Suppressor macrophage treated with lipopolysaccharide for 1 hour (primary cell): Measurements from ENCODE around the gene CTPS1.

ENCODE experiments used
- DNase-seq, 3 donors: peaks; one replicate each; pipeline ENCODE4 v3.0.0-alpha.2; 2020 to 2022

Gene CTPS1

DNA sequence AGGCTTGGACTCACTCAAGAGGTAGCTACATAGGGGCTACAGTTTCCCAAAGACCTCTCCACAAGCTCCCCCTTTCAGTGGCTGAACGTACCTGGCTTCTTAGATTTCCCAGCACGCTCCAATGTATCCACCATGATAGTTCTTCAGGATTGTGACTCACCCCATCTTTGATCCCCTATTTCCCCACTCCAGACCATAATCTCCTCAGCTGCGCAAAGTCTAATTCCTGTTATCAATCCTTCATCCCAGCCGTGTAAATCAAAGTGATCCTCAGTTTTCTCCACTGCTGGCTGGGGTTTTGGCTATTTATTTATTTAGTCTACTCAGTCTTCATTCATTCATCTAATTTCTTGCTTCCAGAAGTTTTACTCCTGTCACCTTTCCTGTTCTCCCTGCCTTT is 13.1 kb upstream of the CTPS1 start:
- DNase-seq = no peak

DNA sequence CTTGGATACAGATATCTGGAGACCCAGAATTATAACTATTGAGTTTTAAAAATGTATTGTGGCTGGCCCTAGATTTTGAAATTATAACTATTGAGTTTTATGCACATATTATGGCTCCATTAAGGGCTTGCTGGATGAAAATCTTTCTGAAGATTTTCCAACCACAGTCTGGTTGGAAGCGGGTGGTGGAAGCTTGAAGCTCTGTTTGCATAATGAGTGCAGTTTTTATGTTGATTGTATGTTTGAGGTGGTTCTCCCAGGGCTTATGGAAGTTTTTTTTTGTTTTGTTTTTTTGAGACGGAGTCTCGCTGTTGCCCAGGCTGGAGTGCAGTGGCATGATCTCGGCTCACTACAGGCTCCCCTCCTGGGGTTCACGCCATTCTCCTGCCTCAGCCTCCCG is 10.1 kb upstream of the CTPS1 start:
- DNase-seq = no peak

DNA sequence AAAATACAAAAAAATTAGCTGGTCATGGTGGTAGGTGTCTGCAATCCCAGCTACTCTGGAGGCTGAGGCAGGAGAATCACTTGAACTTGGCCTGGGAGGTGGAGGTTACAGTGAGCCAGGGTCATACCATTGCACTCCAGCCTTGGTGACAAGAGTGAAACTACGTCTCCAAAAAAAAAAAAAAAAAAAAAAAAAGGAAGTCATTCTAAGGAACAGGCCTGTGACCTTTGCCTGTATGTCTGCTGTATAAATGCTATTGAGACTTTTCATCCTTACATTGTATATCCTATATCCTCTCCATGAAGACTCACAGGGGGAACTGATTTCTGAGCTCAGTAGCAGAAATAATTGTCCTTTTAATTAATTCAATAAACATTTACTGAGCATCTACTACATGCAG is 7.5 kb upstream of the CTPS1 start:
- peak; percentile 46 to 62 (median 55) for DNase-seq

DNA sequence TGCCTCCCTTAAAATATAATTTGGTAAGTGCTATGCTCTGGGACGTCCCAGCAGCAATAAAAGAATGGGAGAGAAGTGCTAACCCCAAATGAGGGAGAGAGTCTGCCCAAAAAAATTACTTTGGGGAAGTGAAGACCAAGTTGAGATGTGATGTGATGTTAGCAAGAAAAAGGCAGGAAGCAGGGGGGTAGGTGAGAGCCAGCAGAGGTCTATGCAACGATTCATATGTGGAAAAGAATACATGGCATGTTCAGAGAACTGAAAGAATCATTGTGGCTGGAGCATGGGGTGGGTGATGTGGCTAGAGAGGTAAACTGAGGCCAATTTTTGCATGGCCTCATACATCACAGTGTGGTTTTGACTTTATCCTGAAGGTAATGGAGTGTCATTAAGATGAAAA is 5.6 kb upstream of the CTPS1 start:
- no peak for DNase-seq

- DNase-seq = no peak
These were observed 4.6 kb upstream of the CTPS1 start for GRCh38 chr1:40974945-40975344.

DNA sequence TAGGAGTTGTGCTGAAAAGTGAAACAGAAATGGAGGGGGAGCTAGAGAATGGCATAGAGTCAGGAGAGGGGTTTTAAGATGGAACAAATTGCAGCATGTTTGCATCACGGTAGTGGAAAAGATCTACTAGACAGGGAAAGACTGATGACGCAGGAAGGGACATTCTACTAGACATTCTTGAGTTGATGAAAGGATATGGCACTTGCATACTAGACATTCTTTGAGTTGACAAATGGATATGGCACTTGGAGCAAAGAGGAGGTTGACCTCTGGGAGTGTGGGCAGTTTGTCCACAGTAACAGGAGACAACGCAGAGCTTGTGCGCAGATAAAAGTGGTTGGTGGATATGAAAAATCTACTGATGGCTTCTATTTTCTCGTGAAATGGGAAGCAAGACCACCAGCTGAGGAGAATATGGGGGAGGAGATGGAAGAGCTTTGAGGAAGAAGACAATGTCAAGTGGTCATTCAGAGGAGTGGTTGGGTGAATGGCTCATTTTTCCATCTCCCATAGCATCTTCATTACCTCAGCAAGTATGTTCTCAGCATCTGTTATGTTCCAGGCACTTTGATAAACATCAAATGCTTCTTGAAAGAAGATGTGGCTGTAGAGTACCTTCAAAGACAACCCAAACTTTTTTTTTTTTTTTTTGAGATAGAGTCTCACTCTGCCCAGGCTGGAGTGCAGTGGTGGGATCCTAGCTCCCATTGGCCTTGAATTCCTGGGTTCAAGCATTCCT is 2.4 kb upstream of the CTPS1 start:
- no peak for DNase-seq

- DNase-seq = no peak
These were observed 1.8 kb upstream of the CTPS1 start for GRCh38 chr1:40977716-40978115.

DNA sequence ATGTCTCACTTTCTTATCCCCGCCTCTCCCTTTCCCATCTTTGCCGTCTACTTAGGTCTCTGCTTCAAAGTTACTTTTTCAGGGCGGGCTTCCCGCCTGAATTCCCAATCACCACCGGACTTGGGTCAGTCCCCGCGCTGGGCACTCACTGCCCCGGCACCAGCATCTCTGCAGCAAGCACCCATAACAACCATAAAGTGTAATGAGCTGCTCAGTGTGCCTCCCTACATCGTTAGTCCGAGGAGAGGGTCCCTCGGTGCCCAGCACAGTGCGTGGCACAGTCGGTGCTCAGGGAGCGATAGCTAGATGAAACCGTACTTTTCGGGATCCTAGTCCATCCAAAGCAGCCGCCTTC is 633 bp upstream of the CTPS1 start:
- DNase-seq = no peak

DNA sequence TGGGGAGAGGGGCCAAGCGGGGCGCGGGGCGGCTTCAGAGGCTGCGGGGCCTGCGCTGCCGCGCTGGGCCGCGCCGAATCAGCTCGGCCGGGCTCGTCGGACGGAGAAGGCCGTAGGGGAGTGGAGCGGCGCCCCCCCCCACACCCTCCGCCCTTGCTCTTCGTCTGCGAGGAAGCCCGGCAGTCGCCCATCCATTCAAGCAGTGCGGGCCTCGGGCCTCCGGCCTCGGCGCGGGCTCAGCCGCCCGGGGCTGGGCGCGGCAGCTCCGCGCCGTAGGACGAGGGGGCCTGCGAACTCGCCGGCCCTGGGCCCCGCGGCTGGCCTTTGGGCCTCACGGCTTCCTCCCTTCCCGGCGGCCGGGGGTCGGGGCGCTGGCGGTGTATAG is 564 bp downstream of the CTPS1 start:
- peak in 1 of 3 donors; percentile 29 for DNase-seq

- peak in 2 of 3 donors; percentile 31 to 48 for DNase-seq
These were observed 1.1 kb downstream of the CTPS1 start for GRCh38 chr1:40980453-40981121.

GRCh38 chr1:40981691-40982448 is 2.4 kb downstream of the CTPS1 start:
- DNase-seq = no peak

GRCh38 chr1:40982721-40983120 is 3.2 kb downstream of the CTPS1 start:
- DNase-seq = no peak

DNA sequence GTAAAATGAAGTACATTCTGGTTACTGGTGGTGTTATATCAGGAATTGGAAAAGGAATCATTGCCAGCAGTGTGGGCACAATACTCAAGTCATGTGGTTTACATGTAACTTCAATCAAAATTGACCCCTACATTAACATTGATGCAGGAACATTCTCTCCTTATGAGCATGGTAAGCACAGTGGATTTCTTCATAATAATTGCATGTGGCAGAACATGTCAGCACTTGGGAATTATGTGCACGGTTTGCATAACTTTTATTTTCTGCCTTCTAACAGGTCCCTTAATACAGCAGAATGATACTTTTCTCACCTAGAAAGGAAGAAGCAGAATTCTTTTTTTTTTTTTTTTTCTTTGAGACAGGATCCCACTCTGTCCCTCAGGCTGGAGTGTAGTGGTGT is 3.8 kb downstream of the CTPS1 start:
- DNase-seq = no peak

- DNase-seq = no peak
These were observed 4.6 kb downstream of the CTPS1 start for GRCh38 chr1:40984066-40984465.

DNA sequence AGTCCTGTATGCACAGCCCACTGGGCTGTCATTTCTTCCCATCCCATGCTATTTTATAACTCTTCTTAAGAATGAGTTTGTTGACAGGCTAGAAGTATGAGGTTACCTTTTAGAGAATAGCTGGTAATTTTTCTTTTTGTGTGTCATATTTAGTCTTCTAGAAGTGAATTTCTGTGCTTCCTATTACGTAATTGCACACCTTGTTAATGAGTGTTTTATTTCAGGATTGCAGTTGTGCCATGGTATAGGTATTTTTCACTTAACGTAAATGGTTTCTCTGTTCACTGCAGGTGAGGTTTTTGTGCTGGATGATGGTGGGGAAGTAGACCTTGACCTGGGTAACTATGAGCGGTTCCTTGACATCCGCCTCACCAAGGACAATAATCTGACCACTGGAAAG is 5.0 kb downstream of the CTPS1 start:
- DNase-seq = no peak

GRCh38 chr1:40985161-40985560 is 5.7 kb downstream of the CTPS1 start:
- DNase-seq = no peak

- no peak for DNase-seq
These were observed 6.4 kb downstream of the CTPS1 start for GRCh38 chr1:40985875-40986274.

DNA sequence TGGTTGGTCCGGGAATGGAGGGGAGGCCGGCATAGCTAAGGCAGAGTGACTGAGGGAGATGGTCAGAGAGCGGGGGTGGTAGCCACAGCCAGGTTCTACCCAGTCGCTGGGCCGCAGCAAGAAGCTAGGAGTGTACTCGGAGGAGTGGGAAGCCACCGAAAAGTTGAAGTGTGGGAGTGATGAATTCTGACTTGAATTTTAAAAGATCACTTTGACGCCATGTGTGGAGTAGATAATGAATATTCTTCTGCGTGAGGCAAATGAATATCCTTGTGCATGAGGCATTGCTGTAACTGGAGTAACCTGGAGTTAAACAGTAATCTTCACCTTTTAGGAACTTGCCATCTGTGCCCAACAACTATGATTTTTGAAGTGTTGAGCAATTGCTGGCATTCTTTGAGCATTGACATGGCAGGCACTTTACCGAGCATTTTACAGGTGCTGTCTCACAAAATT is 6.9 kb downstream of the CTPS1 start:
- no peak for DNase-seq

- no peak for DNase-seq
These were observed 7.5 kb downstream of the CTPS1 start for GRCh38 chr1:40986956-40987355.

- no peak for DNase-seq
These were observed 8.2 kb downstream of the CTPS1 start for GRCh38 chr1:40987439-40988276.

- DNase-seq = no peak
These were observed 8.8 kb downstream of the CTPS1 start for GRCh38 chr1:40988280-40988679.

- DNase-seq = no peak
These were observed 9.6 kb downstream of the CTPS1 start for GRCh38 chr1:40989066-40989465.

- no peak for DNase-seq
These were observed 17.6 kb downstream of the CTPS1 start for GRCh38 chr1:40997096-40997495.
